ENCODE data around the gene SMYD3. TPM values are rescaled to one million over a fixed set of nuclear protein-coding genes. Genes with fewer than 3 reads are reported as not detected.

Gene SMYD3
- total and polyA plus RNA-seq, 2 donors (not counting 3 experiments of a cell fraction or from before 2014, with no cell fraction given), result 16.0 to 32.1 TPM

GRCh38 chr1:246003442-246003730 is 503.7 kb downstream of the SMYD3 start:
- Histone ChIP-seq H2AFZ (ENCODE audit: low read depth, low read length) (no peak overlapping the region), H3K27ac (ENCODE audit: insufficient read depth, low read depth, low read length) (no peak overlapping the region), H3K4me1 (ENCODE audit: control insufficient read depth, extremely low read depth, insufficient read depth, low read length) (no peaks in the 10 kb centered on the region), H3K4me2 (ENCODE audit: insufficient read depth, low read length) (no peak overlapping the region), H3K9me3 (replicated peaks; ENCODE audit: control insufficient read depth, insufficient read depth, low read length) (no peaks in the 10 kb centered on the region), H3K9ac (replicated peaks; ENCODE audit: extremely low read depth, insufficient read depth, low read length) (no peak overlapping the region), H3K9me1 (replicated peaks; ENCODE audit: control insufficient read depth, extremely low read depth, insufficient read depth, low read length) (no peaks in the 10 kb centered on the region), H4K20me1 (replicated peaks; ENCODE audit: control insufficient read depth, extremely low read depth, insufficient read depth, low read length) (no peaks in the 10 kb centered on the region), H3K4me3 (replicated peaks in 1 of 3; ENCODE audit: insufficient read depth in 1 of 3, low read depth in 1 of 3, low read length in 3 of 3) (no peak overlapping the region), H3K36me3 (ENCODE audit: control insufficient read depth in 2 of 2, extremely low read depth in 1 of 2, insufficient read depth in 2 of 2, low read length in 2 of 2) (no peaks in the 10 kb centered on the region), H3K27me3 (ENCODE audit: control insufficient read depth in 2 of 2, insufficient read depth in 2 of 2, low read length in 2 of 2) (no peaks in the 10 kb centered on the region), H3K79me2 (ENCODE audit: control insufficient read depth, insufficient read depth, low read length) (no peaks in the 10 kb centered on the region)
- no peak for DNase-seq (ENCODE audit: low read depth, low spot score)
- no TSS peak for BruUV-seq (replicated peaks)
- TF ChIP-seq CTCF (IDR thresholded peaks at IDR 0.05; ENCODE audit: extremely low read depth in 1 of 2, insufficient read depth in 1 of 2, low read depth in 1 of 2, low read length in 2 of 2) (no peak), POLR2A (IDR thresholded peaks at IDR 0.05; ENCODE audit: low read depth, low read length) (no peak), EZH2 (IDR thresholded peaks at IDR 0.05; ENCODE audit: borderline replicate concordance, low read depth, low read length, severe bottlenecking) (no peak), MYC (IDR thresholded peaks at IDR 0.05; ENCODE audit: low read depth, low read length) (no peak), FOS (IDR thresholded peaks at IDR 0.05; ENCODE audit: borderline replicate concordance, insufficient read depth, low read length) (no peak), JUN (IDR thresholded peaks at IDR 0.05; ENCODE audit: borderline replicate concordance, insufficient read depth, insufficient read length, low read depth) (no peak), POLR2AphosphoS5 (IDR thresholded peaks at IDR 0.05; ENCODE audit: insufficient read depth, low read depth, low read length) (no peak), GATA2 (IDR thresholded peaks at IDR 0.05; ENCODE audit: insufficient read depth, insufficient read length, low read depth, low read length) (no peak), MAX (IDR thresholded peaks at IDR 0.05; ENCODE audit: insufficient read depth, insufficient read length) (no peak)
- ChIA-PET CTCF (interaction anchor here (0.6 to 4.8 kb wide), 16 partner anchors 10 to 1140 kb away, joined by 3 to 128 read pairs (median 4); partner anchors contain the start of gene KIF26B), POLR2A (no interaction called here)
- dilution Hi-C loops (cut with MboI; ENCODE audit: extremely low pct_ligation_motif_present, low sequenced_read_pairs), result no loop called here
- FAIRE-seq, result no peak
- intact Hi-C loops (cut with micrococcal nuclease), result loop anchor here (1.0 to 10.0 kb wide), 6 partner anchors 115 to 924 kb away; no protein-coding TSS in a partner anchor
